ENCODE results near the gene PRDM16.

DNA sequence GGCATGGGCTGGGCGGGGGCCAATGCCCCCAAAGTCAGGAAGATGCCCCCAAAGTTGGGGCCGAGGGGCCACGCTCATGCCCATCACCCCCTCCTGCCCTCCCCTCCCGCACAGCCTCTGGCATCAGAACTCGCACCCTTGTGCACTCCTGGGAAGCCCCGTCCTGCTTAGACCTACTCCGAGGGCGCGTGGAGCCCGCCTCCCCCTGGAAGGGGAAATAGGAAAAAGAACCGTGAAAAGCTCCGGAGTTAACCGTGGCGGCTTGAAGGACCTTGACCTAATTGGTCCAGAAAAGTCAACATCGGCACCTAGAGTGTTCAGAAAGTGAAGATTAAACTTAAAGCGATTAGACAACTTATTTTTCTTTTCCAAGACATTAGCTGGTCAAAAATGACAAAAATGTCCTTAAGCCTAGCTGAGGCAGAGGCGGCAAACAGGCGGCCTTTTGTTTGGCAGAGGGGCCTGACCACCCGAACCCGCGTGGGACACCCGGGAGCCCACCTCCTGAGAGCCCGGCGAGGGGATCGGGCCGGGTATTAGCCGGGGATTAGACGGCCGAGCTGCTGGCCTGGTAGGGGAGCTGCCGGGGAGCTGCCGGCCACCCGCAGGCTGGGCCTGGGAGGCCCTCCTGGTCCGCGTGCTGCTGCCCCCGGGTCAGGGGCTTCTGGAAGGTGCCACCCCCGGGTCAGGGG lies 65.5 kb downstream of the PRDM16 start:
- TF ChIP-seq TEAD4 (CRISPR knock-in tag; IDR thresholded peaks at IDR 0.05) (no peak), OVOL2 (CRISPR knock-in tag; IDR thresholded peaks at IDR 0.05; ENCODE audit: borderline replicate concordance) (no peak), JAZF1 (CRISPR knock-in tag; IDR thresholded peaks at IDR 0.05) (no peak)
- TF ChIP-seq, protein P1, sequence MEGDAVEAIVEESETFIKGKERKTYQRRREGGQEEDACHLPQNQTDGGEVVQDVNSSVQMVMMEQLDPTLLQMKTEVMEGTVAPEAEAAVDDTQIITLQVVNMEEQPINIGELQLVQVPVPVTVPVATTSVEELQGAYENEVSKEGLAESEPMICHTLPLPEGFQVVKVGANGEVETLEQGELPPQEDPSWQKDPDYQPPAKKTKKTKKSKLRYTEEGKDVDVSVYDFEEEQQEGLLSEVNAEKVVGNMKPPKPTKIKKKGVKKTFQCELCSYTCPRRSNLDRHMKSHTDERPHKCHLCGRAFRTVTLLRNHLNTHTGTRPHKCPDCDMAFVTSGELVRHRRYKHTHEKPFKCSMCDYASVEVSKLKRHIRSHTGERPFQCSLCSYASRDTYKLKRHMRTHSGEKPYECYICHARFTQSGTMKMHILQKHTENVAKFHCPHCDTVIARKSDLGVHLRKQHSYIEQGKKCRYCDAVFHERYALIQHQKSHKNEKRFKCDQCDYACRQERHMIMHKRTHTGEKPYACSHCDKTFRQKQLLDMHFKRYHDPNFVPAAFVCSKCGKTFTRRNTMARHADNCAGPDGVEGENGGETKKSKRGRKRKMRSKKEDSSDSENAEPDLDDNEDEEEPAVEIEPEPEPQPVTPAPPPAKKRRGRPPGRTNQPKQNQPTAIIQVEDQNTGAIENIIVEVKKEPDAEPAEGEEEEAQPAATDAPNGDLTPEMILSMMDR (IDR thresholded peaks at IDR 0.05), result no peak
- TF ChIP-seq, protein P2, sequence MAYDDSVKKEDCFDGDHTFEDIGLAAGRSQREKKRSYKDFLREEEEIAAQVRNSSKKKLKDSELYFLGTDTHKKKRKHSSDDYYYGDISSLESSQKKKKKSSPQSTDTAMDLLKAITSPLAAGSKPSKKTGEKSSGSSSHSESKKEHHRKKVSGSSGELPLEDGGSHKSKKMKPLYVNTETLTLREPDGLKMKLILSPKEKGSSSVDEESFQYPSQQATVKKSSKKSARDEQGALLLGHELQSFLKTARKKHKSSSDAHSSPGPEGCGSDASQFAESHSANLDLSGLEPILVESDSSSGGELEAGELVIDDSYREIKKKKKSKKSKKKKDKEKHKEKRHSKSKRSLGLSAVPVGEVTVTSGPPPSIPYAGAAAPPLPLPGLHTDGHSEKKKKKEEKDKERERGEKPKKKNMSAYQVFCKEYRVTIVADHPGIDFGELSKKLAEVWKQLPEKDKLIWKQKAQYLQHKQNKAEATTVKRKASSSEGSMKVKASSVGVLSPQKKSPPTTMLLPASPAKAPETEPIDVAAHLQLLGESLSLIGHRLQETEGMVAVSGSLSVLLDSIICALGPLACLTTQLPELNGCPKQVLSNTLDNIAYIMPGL (CRISPR knock-in tag; IDR thresholded peaks at IDR 0.05), result no peak
- TF ChIP-seq, protein P3, sequence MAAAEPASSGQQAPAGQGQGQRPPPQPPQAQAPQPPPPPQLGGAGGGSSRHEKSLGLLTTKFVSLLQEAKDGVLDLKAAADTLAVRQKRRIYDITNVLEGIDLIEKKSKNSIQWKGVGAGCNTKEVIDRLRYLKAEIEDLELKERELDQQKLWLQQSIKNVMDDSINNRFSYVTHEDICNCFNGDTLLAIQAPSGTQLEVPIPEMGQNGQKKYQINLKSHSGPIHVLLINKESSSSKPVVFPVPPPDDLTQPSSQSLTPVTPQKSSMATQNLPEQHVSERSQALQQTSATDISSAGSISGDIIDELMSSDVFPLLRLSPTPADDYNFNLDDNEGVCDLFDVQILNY (CRISPR knock-in tag; IDR thresholded peaks at IDR 0.05), result no peak
- TF ChIP-seq, protein P4, sequence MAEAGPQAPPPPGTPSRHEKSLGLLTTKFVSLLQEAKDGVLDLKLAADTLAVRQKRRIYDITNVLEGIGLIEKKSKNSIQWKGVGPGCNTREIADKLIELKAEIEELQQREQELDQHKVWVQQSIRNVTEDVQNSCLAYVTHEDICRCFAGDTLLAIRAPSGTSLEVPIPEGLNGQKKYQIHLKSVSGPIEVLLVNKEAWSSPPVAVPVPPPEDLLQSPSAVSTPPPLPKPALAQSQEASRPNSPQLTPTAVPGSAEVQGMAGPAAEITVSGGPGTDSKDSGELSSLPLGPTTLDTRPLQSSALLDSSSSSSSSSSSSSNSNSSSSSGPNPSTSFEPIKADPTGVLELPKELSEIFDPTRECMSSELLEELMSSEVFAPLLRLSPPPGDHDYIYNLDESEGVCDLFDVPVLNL (CRISPR knock-in tag; IDR thresholded peaks at IDR 0.05; ENCODE audit: borderline replicate concordance, low read depth), result no peak
- TF ChIP-seq, protein P5, sequence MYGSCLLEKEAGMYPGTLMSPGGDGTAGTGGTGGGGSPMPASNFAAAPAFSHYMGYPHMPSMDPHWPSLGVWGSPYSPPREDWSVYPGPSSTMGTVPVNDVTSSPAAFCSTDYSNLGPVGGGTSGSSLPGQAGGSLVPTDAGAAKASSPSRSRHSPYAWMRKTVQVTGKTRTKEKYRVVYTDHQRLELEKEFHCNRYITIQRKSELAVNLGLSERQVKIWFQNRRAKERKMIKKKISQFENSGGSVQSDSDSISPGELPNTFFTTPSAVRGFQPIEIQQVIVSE (CRISPR knock-in tag; IDR thresholded peaks at IDR 0.05; ENCODE audit: borderline replicate concordance), result no peak
- TF ChIP-seq, protein P6, sequence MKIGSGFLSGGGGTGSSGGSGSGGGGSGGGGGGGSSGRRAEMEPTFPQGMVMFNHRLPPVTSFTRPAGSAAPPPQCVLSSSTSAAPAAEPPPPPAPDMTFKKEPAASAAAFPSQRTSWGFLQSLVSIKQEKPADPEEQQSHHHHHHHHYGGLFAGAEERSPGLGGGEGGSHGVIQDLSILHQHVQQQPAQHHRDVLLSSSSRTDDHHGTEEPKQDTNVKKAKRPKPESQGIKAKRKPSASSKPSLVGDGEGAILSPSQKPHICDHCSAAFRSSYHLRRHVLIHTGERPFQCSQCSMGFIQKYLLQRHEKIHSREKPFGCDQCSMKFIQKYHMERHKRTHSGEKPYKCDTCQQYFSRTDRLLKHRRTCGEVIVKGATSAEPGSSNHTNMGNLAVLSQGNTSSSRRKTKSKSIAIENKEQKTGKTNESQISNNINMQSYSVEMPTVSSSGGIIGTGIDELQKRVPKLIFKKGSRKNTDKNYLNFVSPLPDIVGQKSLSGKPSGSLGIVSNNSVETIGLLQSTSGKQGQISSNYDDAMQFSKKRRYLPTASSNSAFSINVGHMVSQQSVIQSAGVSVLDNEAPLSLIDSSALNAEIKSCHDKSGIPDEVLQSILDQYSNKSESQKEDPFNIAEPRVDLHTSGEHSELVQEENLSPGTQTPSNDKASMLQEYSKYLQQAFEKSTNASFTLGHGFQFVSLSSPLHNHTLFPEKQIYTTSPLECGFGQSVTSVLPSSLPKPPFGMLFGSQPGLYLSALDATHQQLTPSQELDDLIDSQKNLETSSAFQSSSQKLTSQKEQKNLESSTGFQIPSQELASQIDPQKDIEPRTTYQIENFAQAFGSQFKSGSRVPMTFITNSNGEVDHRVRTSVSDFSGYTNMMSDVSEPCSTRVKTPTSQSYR (CRISPR knock-in tag; IDR thresholded peaks at IDR 0.05), result no peak
